Stimulated activated CD4-positive, alpha-beta T cell treated with anti-CD3 and anti-CD28 coated beads, Interleukin-1b, Interleukin-23, amount 100 ng/mL, for 48 hours (primary cell): ENCODE data around the gene PPP1R12C.
"Not testable (repeated sequence)": the region's sequence is repeated elsewhere in the genome, so short reads cannot be mapped to it uniquely, and the experiment has no call there.

Experiments used
- DNase-seq: peaks from one replicate; pipeline ENCODE4 v3.0.0-alpha.2; 2020

The PPP1R12C gene

DNA sequence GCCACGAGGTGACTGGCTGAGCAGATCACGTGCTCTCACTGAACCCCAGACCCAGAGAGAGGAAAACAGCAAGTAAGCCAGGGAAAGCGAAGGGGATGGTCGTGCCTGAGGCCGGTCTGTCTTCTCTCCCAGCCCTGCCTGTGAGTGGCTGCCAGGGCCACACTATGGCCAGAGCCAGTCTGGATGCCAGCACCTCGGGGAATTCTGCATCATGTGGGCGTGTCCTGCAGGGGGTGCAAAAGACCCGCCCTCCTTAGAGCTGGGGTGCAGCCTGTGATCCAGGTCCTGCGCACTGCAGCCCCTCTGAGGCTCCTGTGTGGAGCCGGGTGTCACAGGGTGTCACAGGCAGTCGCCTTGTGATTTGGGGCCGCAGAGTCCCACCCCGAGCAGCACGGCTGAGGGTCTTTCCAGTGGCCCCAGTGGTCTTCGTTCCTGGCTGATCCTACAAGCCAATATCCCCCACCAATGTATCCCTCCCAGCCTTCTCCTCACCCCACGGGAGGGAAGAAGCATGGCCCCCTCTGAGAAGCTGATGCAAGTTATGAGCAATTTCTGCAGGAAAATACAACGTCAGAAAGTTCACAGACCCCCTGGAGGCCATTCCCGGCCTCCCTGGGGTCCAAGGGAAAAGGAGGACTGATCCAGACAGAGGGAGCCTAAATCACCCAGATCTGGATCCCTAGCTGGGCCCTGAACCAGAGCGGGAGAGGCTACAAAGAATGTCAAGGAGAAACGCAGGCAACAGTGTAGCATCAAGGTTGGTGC lies 7.7 kb downstream of the PPP1R12C start:
- DNase-seq = no peak

- not testable (repeated sequence) for DNase-seq
Observed at GRCh38 chr19:55107252-55107651, 10.2 kb downstream of the PPP1R12C start.

DNA sequence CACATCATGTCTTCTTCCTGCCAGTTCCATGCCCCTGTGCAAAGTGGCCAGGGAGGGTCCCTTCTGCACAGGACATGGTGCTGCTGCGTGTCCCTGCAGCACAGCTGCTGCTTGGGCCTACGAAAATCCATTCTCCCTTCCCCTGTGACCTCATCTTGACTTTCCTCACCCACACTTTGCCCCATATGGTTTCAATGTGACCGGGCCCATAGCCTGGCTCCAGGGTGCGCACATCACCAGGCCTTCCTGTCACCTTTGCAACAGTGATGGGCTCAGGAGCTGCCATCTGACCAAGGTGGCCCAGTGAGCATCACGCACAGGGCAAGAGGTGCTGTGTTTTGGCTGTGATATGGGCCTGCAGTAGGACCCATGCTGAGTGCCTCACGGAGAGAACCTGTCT lies 10.8 kb downstream of the PPP1R12C start:
- no peak for DNase-seq

- DNase-seq = no peak
Observed at GRCh38 chr19:55105237-55105636, 12.2 kb downstream of the PPP1R12C start.

GRCh38 chr19:55103190-55103589 lies 14.2 kb downstream of the PPP1R12C start:
- no peak for DNase-seq

GRCh38 chr19:55101261-55101660 lies 16.2 kb downstream of the PPP1R12C start:
- no peak for DNase-seq

DNA sequence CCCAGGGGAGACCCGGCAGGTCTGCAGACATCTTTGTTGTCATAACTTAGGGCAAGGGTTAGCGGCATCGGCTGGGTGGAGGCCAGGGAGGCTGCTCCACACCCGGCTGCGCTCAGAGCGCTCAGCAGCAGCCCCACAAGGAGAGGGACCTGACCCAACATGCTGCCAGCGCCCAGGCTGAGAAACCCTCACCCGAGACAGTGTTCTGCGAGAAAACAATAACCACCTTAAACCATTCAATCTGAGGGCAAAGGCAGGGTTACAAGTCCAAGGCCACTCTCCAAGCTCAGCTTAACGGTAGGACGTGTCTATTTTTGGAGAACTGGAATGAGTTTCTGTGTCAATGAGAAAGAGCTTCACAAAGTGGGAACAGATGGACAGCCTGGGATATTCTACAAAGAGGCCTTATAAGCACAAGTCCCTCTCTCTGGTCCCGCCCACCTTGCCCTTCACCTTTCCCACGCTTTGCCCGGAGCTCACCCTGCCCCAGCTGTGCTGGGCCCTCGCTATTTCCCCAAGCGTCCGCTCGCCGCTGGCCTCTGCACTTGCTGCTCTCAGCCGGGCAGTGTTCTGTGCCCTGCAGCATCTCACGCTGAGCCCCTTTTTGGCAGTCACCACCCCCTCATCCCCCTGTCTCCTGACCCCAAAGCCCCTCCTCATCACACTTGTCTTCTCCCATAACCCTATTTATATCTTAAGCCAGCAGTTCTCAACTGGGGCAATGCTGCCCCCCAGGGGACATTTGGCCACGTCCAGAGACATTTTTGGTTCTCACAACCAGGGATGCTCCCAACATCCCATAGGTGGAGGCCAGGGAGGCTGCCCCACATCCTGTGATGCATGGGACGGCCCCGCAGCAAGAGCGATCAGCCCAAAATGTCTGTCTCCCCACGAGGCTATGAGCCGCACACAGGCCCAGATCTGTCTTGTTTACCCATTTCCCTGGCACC lies 17.6 kb downstream of the PPP1R12C start:
- DNase-seq = no peak

DNA sequence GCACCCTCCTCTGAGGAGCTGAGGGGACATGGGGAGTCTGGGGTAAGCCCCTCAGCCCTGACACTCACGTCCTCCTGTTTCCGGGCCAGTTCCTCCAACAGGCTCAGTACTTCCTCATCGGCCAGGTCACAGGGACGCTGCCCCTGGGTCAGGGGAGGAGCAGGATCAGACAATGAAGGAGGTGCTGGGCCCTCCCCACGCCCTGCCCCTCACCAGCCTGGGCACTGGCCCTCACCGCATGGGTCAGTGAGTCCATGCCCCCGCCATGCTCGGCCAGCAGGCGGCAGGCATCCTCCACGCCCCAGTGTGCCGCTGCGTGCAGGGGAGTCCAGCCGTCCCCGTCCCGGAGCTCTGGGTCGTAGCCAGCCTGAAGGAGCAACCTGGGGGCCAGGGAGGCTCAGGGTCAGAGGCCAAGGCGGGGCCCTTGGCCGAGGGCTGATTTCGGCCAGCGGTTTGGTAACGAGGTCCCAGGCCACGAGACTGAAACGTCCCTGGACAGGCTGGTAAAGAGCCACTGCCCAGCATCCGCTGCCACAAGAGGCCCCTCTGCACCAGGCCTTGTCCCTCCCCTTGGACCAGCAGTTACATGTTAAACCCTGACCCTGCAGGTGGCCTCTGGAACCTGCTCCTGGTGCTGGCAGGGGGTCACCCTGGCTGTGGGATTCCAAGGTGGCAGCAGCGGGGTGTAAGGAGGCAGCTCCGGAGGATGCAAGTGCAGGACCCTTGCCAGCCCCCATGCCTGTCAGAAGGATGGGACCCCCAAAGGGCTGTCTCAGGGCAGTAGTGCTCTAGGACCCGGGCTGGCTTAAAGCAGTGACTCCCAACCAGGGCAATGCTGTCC lies 18.5 kb downstream of the PPP1R12C start:
- DNase-seq = no peak

- DNase-seq = no peak
Observed at GRCh38 chr19:55097864-55098715, 19.3 kb downstream of the PPP1R12C start.

- DNase-seq = no peak
Observed at GRCh38 chr19:55096061-55096701, 21.3 kb downstream of the PPP1R12C start.

DNA sequence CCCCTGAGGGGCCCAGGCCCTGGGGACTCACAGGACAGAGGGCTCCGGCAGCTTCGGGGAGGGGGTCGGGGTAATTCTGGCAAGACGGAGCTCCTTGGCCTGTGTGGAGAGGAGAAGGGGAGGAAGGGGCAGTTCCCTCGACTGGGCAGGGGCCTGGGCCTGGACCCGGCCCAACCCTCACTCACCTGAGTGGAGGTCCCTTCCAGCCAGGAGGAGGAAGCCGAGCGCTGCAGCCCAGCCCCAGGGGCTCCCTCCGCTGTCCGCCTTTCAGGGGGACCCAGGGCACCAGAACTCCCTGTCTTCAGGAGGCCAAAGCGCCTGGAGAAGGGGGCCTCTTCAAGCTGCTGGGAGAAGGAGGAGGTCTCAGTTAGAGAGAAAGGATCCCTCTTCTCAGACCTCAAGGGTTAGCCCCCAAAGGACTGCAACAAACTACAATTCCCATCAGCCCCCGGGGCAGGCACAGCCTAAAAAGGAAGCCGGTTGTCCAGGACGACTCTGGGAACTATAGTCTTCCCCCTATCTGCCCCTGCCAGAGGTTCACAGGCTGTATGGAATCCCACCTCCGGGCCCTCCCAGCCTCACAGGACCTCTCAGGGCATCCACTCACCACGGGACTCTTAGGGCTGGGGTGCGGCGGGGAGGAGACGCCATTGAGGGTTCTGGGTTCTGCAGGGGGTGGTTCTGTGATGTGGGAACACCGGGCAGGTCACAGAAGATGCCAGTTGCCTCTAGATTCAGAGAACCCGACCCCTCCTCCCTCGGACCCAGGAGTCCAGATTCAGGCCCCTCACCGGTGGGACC lies 22.0 kb downstream of the PPP1R12C start:
- DNase-seq = no peak

DNA sequence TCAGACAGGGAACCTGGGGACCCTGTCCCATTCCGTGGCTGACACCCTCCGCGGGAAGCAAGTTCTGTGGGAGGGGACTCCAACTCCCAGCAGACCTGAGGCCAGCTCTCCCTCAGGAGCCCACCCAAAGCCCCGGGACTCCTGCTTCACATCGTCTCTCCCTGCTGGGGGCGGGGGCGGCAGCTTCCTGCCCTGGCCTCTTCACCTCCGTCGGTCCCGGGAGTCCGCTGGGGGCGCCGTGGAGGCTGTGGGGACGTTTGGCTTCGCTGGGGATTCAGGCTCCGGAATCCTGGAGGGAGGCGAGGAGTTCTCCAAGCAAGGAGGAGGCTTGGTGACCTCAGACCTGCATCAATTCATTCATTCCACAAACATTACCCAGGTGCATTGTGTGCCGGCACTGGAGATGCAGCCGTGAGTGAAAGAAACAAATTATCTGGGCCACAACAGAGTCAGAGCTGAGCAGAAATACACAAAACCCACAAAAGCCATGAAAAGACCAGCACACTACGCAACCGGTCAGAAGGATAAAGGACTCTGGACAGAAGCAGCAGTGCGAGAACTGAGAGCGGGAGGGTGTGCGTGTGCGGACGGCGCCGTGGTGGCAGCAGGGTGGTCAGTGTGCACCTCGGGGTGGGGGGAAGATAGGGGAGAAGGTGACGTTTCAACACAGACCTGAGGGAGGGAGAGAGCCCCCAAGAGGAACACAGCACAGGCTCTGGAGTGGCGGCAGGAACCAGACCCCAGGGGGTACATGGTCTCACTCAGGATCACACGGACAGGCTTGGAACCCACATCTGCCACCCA lies 22.8 kb downstream of the PPP1R12C start:
- no peak for DNase-seq

DNA sequence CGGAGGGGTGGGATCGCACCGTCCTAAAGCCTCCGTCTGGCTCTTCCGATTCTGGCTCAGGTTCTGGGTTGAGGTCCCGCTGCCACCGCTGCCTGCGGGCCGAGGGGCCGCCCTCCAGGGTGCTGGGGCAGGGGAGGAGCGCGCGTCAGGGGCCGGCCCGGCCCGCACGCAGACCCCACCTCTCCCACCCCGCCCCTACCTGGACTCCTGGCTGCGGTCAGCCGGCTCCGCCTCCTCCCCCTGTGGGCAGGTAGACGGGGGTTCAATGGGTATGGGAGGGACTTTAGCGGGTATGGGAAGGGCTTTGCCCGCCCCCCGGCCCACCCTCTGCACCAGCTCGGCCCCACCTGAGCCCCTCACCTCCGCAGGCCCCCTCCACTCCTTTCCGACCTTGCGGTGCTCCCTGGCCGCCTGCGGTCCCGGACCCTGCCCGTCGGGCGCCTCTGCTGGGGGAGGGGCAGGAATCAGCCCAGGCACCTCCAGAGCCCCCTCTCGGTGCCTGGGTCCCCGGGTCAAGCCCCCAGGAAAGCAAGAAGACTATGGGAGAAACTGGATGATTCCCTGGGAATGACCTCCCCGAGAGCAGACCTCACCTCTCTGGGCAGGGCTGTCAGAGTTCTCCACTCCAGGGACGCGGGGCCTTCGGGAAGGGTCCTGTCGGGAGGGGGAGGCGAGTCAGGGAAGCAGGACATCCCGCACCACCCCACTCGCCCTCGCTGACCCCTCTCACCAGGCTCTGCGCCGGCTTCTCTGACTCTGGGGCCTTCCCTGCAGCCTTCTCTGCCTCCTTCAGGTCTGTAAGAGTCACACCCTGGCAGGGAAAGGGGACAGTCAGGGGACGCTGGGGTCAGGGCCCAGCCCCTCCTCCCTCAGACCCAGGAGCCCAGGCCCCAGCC lies 24.8 kb downstream of the PPP1R12C start:
- no peak for DNase-seq

- no peak for DNase-seq
Observed at GRCh38 chr19:55091955-55092354, 25.5 kb downstream of the PPP1R12C start.

- no peak for DNase-seq
Observed at GRCh38 chr19:55091126-55091910, 26.1 kb downstream of the PPP1R12C start.

DNA sequence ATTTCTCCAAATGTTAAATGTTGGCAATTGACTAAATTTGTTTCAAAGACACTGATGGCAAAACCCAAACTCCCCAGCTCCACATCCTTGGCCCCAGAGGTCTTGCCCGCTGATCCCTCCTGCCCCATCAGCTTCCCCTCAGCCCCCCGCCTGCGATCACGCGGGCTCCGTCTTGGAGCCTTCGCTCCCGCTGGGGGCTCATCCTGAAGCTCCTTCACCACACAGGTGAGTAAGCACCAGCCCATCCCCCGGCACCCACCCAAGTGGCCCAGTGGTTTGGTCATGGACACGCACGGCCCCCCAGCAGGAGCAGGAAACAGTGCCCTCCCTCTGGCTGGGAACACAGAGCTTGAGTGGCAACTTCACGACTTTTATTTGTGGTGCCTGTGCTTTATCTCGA lies 26.9 kb downstream of the PPP1R12C start:
- DNase-seq = no peak

- no peak for DNase-seq
Observed at GRCh38 chr19:55089342-55089944, 28.0 kb downstream of the PPP1R12C start.
